ENCODE measurements around the gene ENTPD6. TPM values are rescaled to one million over a fixed set of nuclear protein-coding genes. Genes with fewer than 3 reads are reported as not detected.

The ENTPD6 gene
- total RNA-seq, 2 donors from 2014 or later: 105 to 194 TPM

DNA sequence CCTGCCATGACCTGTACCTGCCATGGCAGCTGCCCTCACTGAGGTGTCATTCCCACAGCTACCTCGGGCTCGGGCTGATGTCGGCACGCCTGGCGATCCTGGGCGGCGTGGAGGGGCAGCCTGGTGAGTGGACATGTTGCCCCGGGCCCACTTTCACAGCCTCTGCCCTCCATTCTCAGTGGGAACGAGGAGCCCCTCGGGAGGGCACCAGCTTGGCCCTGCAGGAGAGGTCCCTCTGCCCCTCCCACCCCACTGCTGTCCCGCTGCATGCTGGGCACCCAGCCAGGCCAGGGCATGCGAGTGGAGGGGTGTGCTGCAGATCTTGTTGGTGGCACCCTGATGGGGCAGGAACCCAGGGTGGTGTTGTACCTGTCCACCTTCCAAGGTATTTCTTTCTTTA lies 23.0 kb downstream of the ENTPD6 start:
- TF ChIP-seq POLR2AphosphoS5 (IDR thresholded peaks at IDR 0.05) (no peak), POLR2A (IDR thresholded peaks at IDR 0.05) (no peak)
- TF ChIP-seq, protein P1, sequence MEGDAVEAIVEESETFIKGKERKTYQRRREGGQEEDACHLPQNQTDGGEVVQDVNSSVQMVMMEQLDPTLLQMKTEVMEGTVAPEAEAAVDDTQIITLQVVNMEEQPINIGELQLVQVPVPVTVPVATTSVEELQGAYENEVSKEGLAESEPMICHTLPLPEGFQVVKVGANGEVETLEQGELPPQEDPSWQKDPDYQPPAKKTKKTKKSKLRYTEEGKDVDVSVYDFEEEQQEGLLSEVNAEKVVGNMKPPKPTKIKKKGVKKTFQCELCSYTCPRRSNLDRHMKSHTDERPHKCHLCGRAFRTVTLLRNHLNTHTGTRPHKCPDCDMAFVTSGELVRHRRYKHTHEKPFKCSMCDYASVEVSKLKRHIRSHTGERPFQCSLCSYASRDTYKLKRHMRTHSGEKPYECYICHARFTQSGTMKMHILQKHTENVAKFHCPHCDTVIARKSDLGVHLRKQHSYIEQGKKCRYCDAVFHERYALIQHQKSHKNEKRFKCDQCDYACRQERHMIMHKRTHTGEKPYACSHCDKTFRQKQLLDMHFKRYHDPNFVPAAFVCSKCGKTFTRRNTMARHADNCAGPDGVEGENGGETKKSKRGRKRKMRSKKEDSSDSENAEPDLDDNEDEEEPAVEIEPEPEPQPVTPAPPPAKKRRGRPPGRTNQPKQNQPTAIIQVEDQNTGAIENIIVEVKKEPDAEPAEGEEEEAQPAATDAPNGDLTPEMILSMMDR (IDR thresholded peaks at IDR 0.05): no peak
- intact Hi-C loops (cut with DNase I): no loop called here
- WGBS: 84% methylated on average over 11 of the region's 12 CpGs
- no peaks in the 10 kb centered on the region for H3K9me3 ChIP-seq
- H3K27ac ChIP-seq: no peak overlapping the region
- no peaks in the 10 kb centered on the region for H3K27me3 ChIP-seq (replicated peaks; ENCODE audit: insufficient read depth)
- H3K4me3 ChIP-seq: no peak overlapping the region
- peak; percentile 3 for DNase-seq (ENCODE audit: low spot score)
- H3K36me3 ChIP-seq: peaks cover 6 to 10% of the 10 kb centered on the region in 2 donors
- H3K4me1 ChIP-seq (replicated peaks): peaks cover 16% of the 10 kb centered on the region

DNA sequence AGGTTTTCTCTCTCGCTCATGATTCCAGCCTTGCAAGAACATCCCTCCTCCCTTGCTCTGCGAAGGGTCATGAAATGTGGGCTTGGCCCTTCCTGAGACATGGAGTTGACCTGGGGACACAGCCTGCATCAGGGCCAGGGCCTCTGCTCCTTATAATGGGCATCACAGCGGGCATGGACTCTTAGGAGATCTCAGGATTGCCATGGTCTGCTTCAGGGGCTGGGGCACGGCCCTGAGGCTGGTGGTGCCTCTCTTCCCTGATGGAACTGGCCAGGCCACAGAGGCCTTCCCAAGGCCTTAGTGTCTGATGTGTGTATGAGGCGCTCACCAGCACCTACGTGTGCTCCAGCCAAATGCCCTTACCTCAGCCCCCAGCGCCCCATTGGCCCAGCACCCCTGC lies 23.9 kb downstream of the ENTPD6 start:
- intact Hi-C loops (cut with DNase I): no loop called here
- Histone ChIP-seq H3K4me1 (replicated peaks) (peaks cover 16% of the 10 kb centered on the region), H3K27ac (peak overlapping the region in 1 of 2 donors; percentile 68), H3K9me3 (no peaks in the 10 kb centered on the region), H3K27me3 (replicated peaks; ENCODE audit: insufficient read depth) (no peaks in the 10 kb centered on the region), H3K4me3 (no peak overlapping the region), H3K36me3 (peaks cover 6 to 8% of the 10 kb centered on the region in 2 donors)
- 96% methylated on average over 7 of the region's 7 CpGs for WGBS
- peak; percentile 3 for DNase-seq (ENCODE audit: low spot score)
- TF ChIP-seq, protein P1 (IDR thresholded peaks at IDR 0.05): no peak
- TF ChIP-seq POLR2A (IDR thresholded peaks at IDR 0.05) (no peak), POLR2AphosphoS5 (IDR thresholded peaks at IDR 0.05) (no peak)

DNA sequence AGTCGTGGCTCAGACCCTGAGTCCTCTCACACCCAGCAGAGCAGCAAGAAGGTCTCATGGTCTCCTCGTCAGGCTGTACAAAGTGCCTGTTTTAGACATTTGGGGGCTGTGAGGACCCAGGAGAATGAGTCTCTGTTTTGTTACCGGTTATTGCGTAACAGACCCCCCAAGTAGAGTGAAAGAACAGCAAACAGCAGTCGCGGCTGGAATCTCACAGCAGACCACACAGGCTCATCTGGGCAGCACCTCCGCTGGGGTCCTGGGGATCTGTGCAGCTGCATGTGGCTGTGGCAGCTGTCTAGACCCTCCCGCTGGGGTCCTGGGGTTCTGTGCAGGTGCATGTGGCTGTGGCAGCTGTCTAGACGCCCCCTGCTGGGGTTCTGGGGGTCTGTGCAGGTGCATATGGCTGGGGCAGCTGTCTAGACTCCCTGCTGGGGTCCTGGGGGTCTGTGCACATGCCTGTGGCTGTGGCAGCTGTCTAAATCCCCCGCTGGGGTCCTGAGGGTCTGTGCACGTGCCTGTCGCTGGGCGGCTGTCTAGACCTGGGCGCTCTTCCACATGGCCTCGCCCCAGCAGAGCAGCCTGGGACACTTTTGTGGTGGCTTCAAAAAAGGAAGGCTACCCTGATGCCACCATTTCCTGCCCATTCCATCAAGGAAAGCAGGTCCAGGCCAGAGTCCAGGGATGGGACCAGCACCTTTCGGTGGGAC lies 24.7 kb downstream of the ENTPD6 start:
- no peak for DNase-seq (ENCODE audit: low spot score)
- H3K27me3 ChIP-seq (replicated peaks; ENCODE audit: insufficient read depth): no peaks in the 10 kb centered on the region
- H3K4me1 ChIP-seq (replicated peaks): peaks cover 16% of the 10 kb centered on the region
- no peaks in the 10 kb centered on the region for H3K9me3 ChIP-seq
- intact Hi-C loops (cut with DNase I): no loop called here
- peaks cover 4 to 6% of the 10 kb centered on the region in 2 donors for H3K36me3 ChIP-seq
- 71% methylated on average over 10 of the region's 16 CpGs for WGBS
- TF ChIP-seq POLR2A (IDR thresholded peaks at IDR 0.05) (no peak), POLR2AphosphoS5 (IDR thresholded peaks at IDR 0.05) (no peak)
- TF ChIP-seq, protein P1 (IDR thresholded peaks at IDR 0.05): no peak
- H3K27ac ChIP-seq: peak overlapping the region; percentile 61 to 68
- no peak overlapping the region for H3K4me3 ChIP-seq

DNA sequence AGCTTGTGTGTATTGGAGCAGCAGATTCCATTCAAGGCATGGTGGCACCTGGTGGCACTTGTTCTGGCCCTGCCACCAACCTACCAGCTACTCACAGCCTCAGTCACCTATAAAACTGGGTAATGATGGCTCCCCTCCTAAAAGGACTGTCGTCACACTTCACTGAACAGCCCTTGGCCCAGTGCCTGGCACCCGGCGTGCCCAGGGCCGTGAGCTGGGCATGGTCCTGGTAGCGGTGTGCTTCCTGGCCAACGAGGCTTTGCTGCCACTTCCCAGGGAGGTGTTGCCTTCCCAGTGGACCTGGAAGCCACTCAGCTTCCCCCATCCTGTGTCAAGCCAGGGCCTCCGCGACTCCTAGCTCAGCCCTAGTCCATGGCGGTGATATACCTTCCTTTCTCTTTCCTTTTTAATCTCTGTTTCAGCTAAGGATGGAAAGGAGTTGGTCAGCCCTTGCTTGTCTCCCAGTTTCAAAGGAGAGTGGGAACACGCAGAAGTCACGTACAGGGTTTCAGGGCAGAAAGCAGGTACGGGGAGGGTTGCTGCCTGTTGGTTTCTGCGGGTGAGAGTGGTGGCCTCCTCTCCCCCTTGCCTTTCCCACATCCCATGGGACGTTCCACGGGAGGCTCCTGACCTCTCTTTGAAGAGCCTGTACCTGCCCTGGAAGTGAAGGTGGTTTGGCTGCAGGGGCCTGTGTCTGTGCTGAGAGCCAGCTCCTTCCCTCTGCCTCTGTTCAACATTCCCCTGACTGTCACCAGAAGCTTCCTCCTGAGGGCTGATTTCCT lies 25.5 kb downstream of the ENTPD6 start:
- H3K27me3 ChIP-seq (replicated peaks; ENCODE audit: insufficient read depth): no peaks in the 10 kb centered on the region
- H3K36me3 ChIP-seq: peaks cover 4 to 6% of the 10 kb centered on the region in 2 donors
- no peak overlapping the region for H3K4me3 ChIP-seq
- intact Hi-C loops (cut with DNase I): no loop called here
- H3K27ac ChIP-seq: peak overlapping the region; percentile 61 to 68
- TF ChIP-seq, protein P1 (IDR thresholded peaks at IDR 0.05): no peak
- TF ChIP-seq POLR2AphosphoS5 (IDR thresholded peaks at IDR 0.05): peak; percentile 92
- TF ChIP-seq POLR2A (IDR thresholded peaks at IDR 0.05): no peak
- no peaks in the 10 kb centered on the region for H3K9me3 ChIP-seq
- DNase-seq (ENCODE audit: low spot score): peak; percentile 83
- 57% methylated on average over 15 of the region's 15 CpGs for WGBS
- H3K4me1 ChIP-seq (replicated peaks): peaks cover 23% of the 10 kb centered on the region

Data from prostate gland (tissue), 2 donors.